HepG2 (cell line): ENCODE data around the gene TOP2A. TPM values are rescaled to one million over a fixed set of nuclear protein-coding genes. Genes with fewer than 3 reads are reported as not detected.

ENCODE experiments used
- CHD2 ChIP-seq: IDR thresholded peaks from 2 replicates; pipeline ENCODE4 v1.6.1; 2011; ENCODE audit warnings: low read depth, low read length, improper control_type of control experiment
- GATA4 ChIP-seq: sonication (generic); IDR thresholded peaks from 2 replicates; pipeline ENCODE4 v1.6.1; 2016; ENCODE audit warnings: antibody characterized with exemption, low read depth, borderline replicate concordance
- HOXA3 ChIP-seq: sonication (generic); formaldehyde crosslinking; IDR thresholded peaks from 2 replicates; pipeline ENCODE4 v1.5.0; 2020; ENCODE audit warnings: missing genetic modification reagents
- JARID2 ChIP-seq: sonication (generic); formaldehyde crosslinking; IDR thresholded peaks from 2 replicates; pipeline ENCODE4 v1.8.1; 2023; ENCODE audit warnings: missing genetic modification reagents, inconsistent platforms; ENCODE audit not compliant: insufficient replicate concordance
- KLF15 ChIP-seq: sonication (generic); formaldehyde crosslinking; IDR thresholded peaks from 2 replicates; pipeline ENCODE4 v1.8.1; 2023; ENCODE audit warnings: borderline replicate concordance, mild to moderate bottlenecking, inconsistent platforms, missing genetic modification reagents, mixed read lengths
- REL ChIP-seq: sonication (generic); formaldehyde crosslinking; conservative IDR thresholded peaks from 2 replicates; pipeline ENCODE4 v1.8.0; 2022; ENCODE audit warnings: mild to moderate bottlenecking, missing genetic modification reagents, moderate library complexity
- SAP130 ChIP-seq: IDR thresholded peaks from 2 replicates; pipeline ENCODE4 v1.6.1; 2016; ENCODE audit warnings: low read depth
- SP5 ChIP-seq: IDR thresholded peaks from 2 replicates; pipeline ENCODE4 v1.6.1; 2016; ENCODE audit warnings: low read depth, borderline replicate concordance
- TOE1 ChIP-seq: sonication (generic); formaldehyde crosslinking; IDR thresholded peaks from 2 replicates; pipeline ENCODE4 v1.4.0; 2020; ENCODE audit warnings: mild to moderate bottlenecking, missing genetic modification reagents
- ZNF367 ChIP-seq: sonication (generic); formaldehyde crosslinking; IDR thresholded peaks from 2 replicates; pipeline ENCODE4 v1.4.0; 2020; ENCODE audit warnings: missing genetic modification reagents, borderline replicate concordance
- ZNF629 ChIP-seq: sonication (generic); formaldehyde crosslinking; conservative IDR thresholded peaks from 2 replicates; pipeline ENCODE4 v1.5.0; 2020; ENCODE audit warnings: missing genetic modification reagents
- ZNF703 ChIP-seq: sonication (generic); formaldehyde crosslinking; IDR thresholded peaks from 2 replicates; pipeline ENCODE4 v1.5.1; 2020; ENCODE audit warnings: missing genetic modification reagents, mild to moderate bottlenecking, moderate library complexity, borderline replicate concordance
- ZNF709 ChIP-seq: sonication (generic); formaldehyde crosslinking; IDR thresholded peaks from 2 replicates; pipeline ENCODE4 v1.5.0; 2020; ENCODE audit warnings: mild to moderate bottlenecking, missing genetic modification reagents
- ZNF737 ChIP-seq: sonication (generic); formaldehyde crosslinking; IDR thresholded peaks from 2 replicates; pipeline ENCODE4 v1.5.0; 2020; ENCODE audit warnings: missing genetic modification reagents, mild to moderate bottlenecking, borderline replicate concordance
- polyA plus RNA-seq, 8 experiments: library from polyadenylated mRNA; depleted of rRNA in 3 of 8; stranded (reverse) in 7 of 8; unstranded in 1 of 8; fragments of >200 nt; fragmentation: Illumina TruSeq in 4 of 8; extraction: Trizol in 4 of 8; gene quantifications; 2 replicates each; pipeline versions ENCODE4 v1.2.1 to v1.2.3, GENCODE V29; 2011 to 2016; ENCODE audit warnings: low read depth in 4 of 8, missing spikeins in 1 of 8, mixed read lengths in 1 of 8; ENCODE audit not compliant: insufficient read depth in 1 of 8
- total RNA-seq, 5 experiments: library from RNA; depleted of rRNA; stranded (reverse); fragments of >200 nt; fragmentation: Illumina TruSeq; extraction: Trizol; gene quantifications; 2 replicates each; pipeline ENCODE4 v1.2.3, GENCODE V29; 2016; ENCODE audit warnings: low read depth in 1 of 5
- TF ChIP-seq, protein P1 (sequence below): sonication (generic); formaldehyde crosslinking; IDR thresholded peaks from 2 replicates; pipeline ENCODE4 v1.4.0; 2020; ENCODE audit warnings: missing genetic modification reagents
- TF ChIP-seq, protein P2 (sequence below): sonication (generic); formaldehyde crosslinking; IDR thresholded peaks from 2 replicates; pipeline ENCODE4 v1.5.0; 2020; ENCODE audit warnings: missing genetic modification reagents
- TF ChIP-seq, protein P3 (sequence below): sonication (generic); formaldehyde crosslinking; IDR thresholded peaks from 2 replicates; pipeline ENCODE4 v1.4.0; 2020; ENCODE audit warnings: mild to moderate bottlenecking, missing genetic modification reagents
- TF ChIP-seq, protein P4 (sequence below): conservative IDR thresholded peaks from 2 replicates; pipeline ENCODE4 v1.6.1; 2018; ENCODE audit warnings: missing genetic modification reagents

TOP2A gene
- total and polyA plus RNA-seq, 2 of the 13 experiments (the other 11 are each of a cell fraction or from before 2014, with no cell fraction given): 108 to 327 TPM

DNA sequence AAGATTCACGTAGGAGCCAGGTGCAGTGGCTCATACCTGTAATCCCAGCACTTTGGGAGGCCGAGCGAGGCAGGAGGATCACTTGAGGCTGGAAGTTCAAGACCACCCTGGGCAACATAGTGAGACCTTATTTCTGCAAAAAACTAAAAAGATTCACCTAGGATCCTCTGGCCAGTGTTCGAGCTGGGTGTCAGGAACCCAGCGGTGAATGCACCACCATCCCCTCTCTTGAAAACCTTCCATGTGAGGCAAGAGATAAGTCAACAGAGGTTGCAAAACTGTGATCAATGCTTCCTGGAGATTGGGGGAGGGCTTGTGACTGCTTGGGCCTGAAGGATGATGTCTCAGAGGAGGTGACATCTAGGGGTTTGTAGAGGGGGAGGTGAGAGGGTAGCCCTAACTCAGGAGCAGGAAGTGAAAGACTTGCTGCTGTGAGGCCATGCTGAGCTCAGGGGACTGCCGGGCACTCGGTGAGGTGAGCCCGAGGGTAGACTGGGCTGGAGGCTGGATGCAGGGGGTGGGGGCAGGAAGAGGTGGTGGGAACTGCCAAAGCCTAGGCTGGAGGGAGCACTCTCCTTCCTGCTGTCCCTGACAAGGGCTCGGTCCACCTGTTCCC lies 64.8 kb downstream of the TOP2A start (continued):
- no peak for TF ChIP-seq CHD2
- TF ChIP-seq REL (CRISPR knock-in tag): no peak
- no peak for TF ChIP-seq ZNF703
- TF ChIP-seq, protein P1, sequence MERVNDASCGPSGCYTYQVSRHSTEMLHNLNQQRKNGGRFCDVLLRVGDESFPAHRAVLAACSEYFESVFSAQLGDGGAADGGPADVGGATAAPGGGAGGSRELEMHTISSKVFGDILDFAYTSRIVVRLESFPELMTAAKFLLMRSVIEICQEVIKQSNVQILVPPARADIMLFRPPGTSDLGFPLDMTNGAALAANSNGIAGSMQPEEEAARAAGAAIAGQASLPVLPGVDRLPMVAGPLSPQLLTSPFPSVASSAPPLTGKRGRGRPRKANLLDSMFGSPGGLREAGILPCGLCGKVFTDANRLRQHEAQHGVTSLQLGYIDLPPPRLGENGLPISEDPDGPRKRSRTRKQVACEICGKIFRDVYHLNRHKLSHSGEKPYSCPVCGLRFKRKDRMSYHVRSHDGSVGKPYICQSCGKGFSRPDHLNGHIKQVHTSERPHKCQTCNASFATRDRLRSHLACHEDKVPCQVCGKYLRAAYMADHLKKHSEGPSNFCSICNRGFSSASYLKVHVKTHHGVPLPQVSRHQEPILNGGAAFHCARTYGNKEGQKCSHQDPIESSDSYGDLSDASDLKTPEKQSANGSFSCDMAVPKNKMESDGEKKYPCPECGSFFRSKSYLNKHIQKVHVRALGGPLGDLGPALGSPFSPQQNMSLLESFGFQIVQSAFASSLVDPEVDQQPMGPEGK: peak; percentile 96
- TF ChIP-seq ZNF629 (CRISPR knock-in tag): no peak
- TF ChIP-seq, protein P2, sequence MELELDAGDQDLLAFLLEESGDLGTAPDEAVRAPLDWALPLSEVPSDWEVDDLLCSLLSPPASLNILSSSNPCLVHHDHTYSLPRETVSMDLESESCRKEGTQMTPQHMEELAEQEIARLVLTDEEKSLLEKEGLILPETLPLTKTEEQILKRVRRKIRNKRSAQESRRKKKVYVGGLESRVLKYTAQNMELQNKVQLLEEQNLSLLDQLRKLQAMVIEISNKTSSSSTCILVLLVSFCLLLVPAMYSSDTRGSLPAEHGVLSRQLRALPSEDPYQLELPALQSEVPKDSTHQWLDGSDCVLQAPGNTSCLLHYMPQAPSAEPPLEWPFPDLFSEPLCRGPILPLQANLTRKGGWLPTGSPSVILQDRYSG (CRISPR knock-in tag): no peak
- TF ChIP-seq ZNF709 (CRISPR knock-in tag): 0 out of 2 replicates have a peak, but pooled peaks have one; percentile 36
- TF ChIP-seq SP5 (CRISPR knock-in tag): peak; percentile 86
- TF ChIP-seq HOXA3 (CRISPR knock-in tag): peak; percentile 85
- peak; percentile 97 for TF ChIP-seq SAP130 (CRISPR knock-in tag)
- TF ChIP-seq KLF15 (CRISPR knock-in tag): no peak
- TF ChIP-seq ZNF737 (CRISPR knock-in tag): 0 out of 2 replicates have a peak, but pooled peaks have one; percentile 10
- TF ChIP-seq JARID2 (CRISPR knock-in tag): no peak
- TF ChIP-seq GATA4: no peak
- TF ChIP-seq ZNF367: no peak
- TF ChIP-seq, protein P3, sequence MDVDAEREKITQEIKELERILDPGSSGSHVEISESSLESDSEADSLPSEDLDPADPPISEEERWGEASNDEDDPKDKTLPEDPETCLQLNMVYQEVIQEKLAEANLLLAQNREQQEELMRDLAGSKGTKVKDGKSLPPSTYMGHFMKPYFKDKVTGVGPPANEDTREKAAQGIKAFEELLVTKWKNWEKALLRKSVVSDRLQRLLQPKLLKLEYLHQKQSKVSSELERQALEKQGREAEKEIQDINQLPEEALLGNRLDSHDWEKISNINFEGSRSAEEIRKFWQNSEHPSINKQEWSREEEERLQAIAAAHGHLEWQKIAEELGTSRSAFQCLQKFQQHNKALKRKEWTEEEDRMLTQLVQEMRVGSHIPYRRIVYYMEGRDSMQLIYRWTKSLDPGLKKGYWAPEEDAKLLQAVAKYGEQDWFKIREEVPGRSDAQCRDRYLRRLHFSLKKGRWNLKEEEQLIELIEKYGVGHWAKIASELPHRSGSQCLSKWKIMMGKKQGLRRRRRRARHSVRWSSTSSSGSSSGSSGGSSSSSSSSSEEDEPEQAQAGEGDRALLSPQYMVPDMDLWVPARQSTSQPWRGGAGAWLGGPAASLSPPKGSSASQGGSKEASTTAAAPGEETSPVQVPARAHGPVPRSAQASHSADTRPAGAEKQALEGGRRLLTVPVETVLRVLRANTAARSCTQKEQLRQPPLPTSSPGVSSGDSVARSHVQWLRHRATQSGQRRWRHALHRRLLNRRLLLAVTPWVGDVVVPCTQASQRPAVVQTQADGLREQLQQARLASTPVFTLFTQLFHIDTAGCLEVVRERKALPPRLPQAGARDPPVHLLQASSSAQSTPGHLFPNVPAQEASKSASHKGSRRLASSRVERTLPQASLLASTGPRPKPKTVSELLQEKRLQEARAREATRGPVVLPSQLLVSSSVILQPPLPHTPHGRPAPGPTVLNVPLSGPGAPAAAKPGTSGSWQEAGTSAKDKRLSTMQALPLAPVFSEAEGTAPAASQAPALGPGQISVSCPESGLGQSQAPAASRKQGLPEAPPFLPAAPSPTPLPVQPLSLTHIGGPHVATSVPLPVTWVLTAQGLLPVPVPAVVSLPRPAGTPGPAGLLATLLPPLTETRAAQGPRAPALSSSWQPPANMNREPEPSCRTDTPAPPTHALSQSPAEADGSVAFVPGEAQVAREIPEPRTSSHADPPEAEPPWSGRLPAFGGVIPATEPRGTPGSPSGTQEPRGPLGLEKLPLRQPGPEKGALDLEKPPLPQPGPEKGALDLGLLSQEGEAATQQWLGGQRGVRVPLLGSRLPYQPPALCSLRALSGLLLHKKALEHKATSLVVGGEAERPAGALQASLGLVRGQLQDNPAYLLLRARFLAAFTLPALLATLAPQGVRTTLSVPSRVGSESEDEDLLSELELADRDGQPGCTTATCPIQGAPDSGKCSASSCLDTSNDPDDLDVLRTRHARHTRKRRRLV (CRISPR knock-in tag): no peak
- TF ChIP-seq, protein P4, sequence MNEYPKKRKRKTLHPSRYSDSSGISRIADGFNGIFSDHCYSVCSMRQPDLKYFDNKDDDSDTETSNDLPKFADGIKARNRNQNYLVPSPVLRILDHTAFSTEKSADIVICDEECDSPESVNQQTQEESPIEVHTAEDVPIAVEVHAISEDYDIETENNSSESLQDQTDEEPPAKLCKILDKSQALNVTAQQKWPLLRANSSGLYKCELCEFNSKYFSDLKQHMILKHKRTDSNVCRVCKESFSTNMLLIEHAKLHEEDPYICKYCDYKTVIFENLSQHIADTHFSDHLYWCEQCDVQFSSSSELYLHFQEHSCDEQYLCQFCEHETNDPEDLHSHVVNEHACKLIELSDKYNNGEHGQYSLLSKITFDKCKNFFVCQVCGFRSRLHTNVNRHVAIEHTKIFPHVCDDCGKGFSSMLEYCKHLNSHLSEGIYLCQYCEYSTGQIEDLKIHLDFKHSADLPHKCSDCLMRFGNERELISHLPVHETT (CRISPR knock-in tag): no peak
- TF ChIP-seq TOE1 (CRISPR knock-in tag): no peak
